OCI-LY1 (cell line): ENCODE measurements around the gene ATP13A2.

Experiments
- H2AFZ ChIP-seq: fragments of 200-600 bp; sonication (generic), shearing (Covaris generic); 2 replicates; pipeline ENCODE4 v1.6.0; 2014; ENCODE audit warnings: antibody characterized with exemption, mild to moderate bottlenecking, low read length
- H3F3A ChIP-seq: fragments of 200-600 bp; sonication (generic), shearing (Covaris generic); 2 replicates; pipeline ENCODE4 v1.6.0; 2014; ENCODE audit warnings: mild to moderate bottlenecking, antibody characterized with exemption, low read length, moderate library complexity; ENCODE audit not compliant: insufficient read depth
- H3K27ac ChIP-seq: fragments of 200-600 bp; sonication (generic); 2 replicates; pipeline ENCODE4 v1.5.1; 2014; ENCODE audit warnings: low read length, mixed run types, mild to moderate bottlenecking, low read depth; ENCODE audit not compliant: poor library complexity, severe bottlenecking
- H3K27me3 ChIP-seq: fragments of 200-600 bp; sonication (generic); 2 replicates; pipeline ENCODE4 v1.6.0; 2014; ENCODE audit warnings: antibody characterized with exemption, mild to moderate bottlenecking, low read length, moderate library complexity; ENCODE audit not compliant: insufficient read depth
- H3K36me3 ChIP-seq: fragments of 200-600 bp; sonication (generic); 2 replicates; pipeline ENCODE4 v1.6.1; 2014; ENCODE audit warnings: mild to moderate bottlenecking, antibody characterized with exemption, low read length, moderate library complexity, mixed read lengths; ENCODE audit not compliant: insufficient read depth
- H3K4me1 ChIP-seq: fragments of 200-600 bp; sonication (generic); 2 replicates; pipeline ENCODE4 v1.5.1; 2014; ENCODE audit warnings: mild to moderate bottlenecking, low read length, moderate library complexity; ENCODE audit not compliant: insufficient read depth, severe bottlenecking
- H3K4me2 ChIP-seq: fragments of 200-600 bp; sonication (generic), shearing (Covaris generic); 2 replicates; pipeline ENCODE4 v1.6.1; 2014; ENCODE audit warnings: low read length
- H3K4me3 ChIP-seq: fragments of 200-600 bp; sonication (generic); 2 replicates; pipeline ENCODE4 v1.5.1; 2014; ENCODE audit warnings: low read length, low read depth, mild to moderate bottlenecking, mixed read lengths; ENCODE audit not compliant: poor library complexity, severe bottlenecking
- H3K79me2 ChIP-seq: fragments of 200-600 bp; shearing (Covaris generic); 2 replicates; pipeline ENCODE4 v1.6.1; 2016; ENCODE audit warnings: mixed run types, low read length, mixed read lengths; ENCODE audit not compliant: insufficient read depth
- H3K9ac ChIP-seq: fragments of 200-600 bp; sonication (generic), shearing (Covaris generic); 2 replicates; pipeline ENCODE4 v1.6.1; 2014; ENCODE audit warnings: mild to moderate bottlenecking, low read length, mixed read lengths
- H3K9me2 ChIP-seq: fragments of 200-600 bp; sonication (generic), shearing (Covaris generic); 2 replicates; pipeline ENCODE4 v1.6.1; 2014; ENCODE audit warnings: low read depth, mild to moderate bottlenecking, low read length, mixed read lengths
- H3K9me3 ChIP-seq: fragments of 200-600 bp; shearing (Covaris generic); 2 replicates; pipeline ENCODE4 v1.6.1; 2014; ENCODE audit warnings: low read length, mixed read lengths
- H4K20me1 ChIP-seq: fragments of 200-600 bp; sonication (generic), shearing (Covaris generic); 2 replicates; pipeline ENCODE4 v1.6.0; 2016; ENCODE audit warnings: mild to moderate bottlenecking, low read length; ENCODE audit not compliant: insufficient read depth
- CTCF ChIP-seq: fragments of 200-600 bp; sonication (generic), shearing (Covaris generic); IDR thresholded peaks from 2 replicates; pipeline ENCODE4 v1.5.1; 2017; ENCODE audit warnings: mild to moderate bottlenecking, antibody characterized with exemption, low read length, moderate library complexity, mixed read lengths
- EZH2 ChIP-seq: fragments of 200-600 bp; sonication (generic), shearing (Covaris generic); IDR thresholded peaks from 2 replicates; pipeline ENCODE4 v1.8.0; 2017; ENCODE audit warnings: borderline replicate concordance, mixed run types, mild to moderate bottlenecking, antibody characterized with exemption, low read length, moderate library complexity, mixed read lengths

The ATP13A2 gene

GRCh38 chr1:17053685-17054410 lies 42.1 kb upstream of the ATP13A2 start, which contains the start of gene SDHB:
TSS of gene SDHB (minus strand) at chr1:17054032. CDS start at chr1:17054019, 13 bp downstream.
- Histone ChIP-seq H3K9me3 (no peaks in the 10 kb centered on the region), H3K79me2 (peaks cover 31% of the 10 kb centered on the region), H4K20me1 (no peaks in the 10 kb centered on the region), H3K9ac (peak within 1 kb of the TSS; percentile 82), H3K27me3 (no peaks in the 10 kb centered on the region), H3F3A (no peaks in the 10 kb centered on the region), H3K4me3 (peak within 1 kb of the TSS; percentile 76), H3K27ac (peak within 1 kb of the TSS; percentile 21), H3K9me2 (no peaks in the 10 kb centered on the region), H2AFZ (no peak within 1 kb of the TSS), H3K36me3 (peaks cover 27% of the 10 kb centered on the region), H3K4me2 (peak within 1 kb of the TSS; percentile 87), H3K4me1 (peaks cover 13% of the 10 kb centered on the region)
- TF ChIP-seq CTCF (no peak), EZH2 (no peak)

GRCh38 chr1:17053086-17053684 lies 41.5 kb upstream of the ATP13A2 start:
- no peaks in the 10 kb centered on the region for H4K20me1 ChIP-seq
- H3K4me1 ChIP-seq: peaks cover 13% of the 10 kb centered on the region
- H3K9ac ChIP-seq: peak overlapping the region; percentile 82
- peak overlapping the region; percentile 21 for H3K27ac ChIP-seq
- H3K4me2 ChIP-seq: peak overlapping the region; percentile 87
- peaks cover 31% of the 10 kb centered on the region for H3K79me2 ChIP-seq
- no peak overlapping the region for H2AFZ ChIP-seq
- TF ChIP-seq CTCF: no peak
- TF ChIP-seq EZH2: no peak
- no peaks in the 10 kb centered on the region for H3K9me3 ChIP-seq
- H3K27me3 ChIP-seq: no peaks in the 10 kb centered on the region
- no peaks in the 10 kb centered on the region for H3K9me2 ChIP-seq
- peak overlapping the region; percentile 76 for H3K4me3 ChIP-seq
- no peaks in the 10 kb centered on the region for H3F3A ChIP-seq
- H3K36me3 ChIP-seq: peaks cover 27% of the 10 kb centered on the region

GRCh38 chr1:17052641-17053040 lies 40.9 kb upstream of the ATP13A2 start:
- peaks cover 13% of the 10 kb centered on the region for H3K4me1 ChIP-seq
- no peaks in the 10 kb centered on the region for H4K20me1 ChIP-seq
- peak overlapping the region; percentile 76 for H3K4me3 ChIP-seq
- H3K4me2 ChIP-seq: peak overlapping the region; percentile 87
- TF ChIP-seq CTCF (no peak), EZH2 (no peak)
- H2AFZ ChIP-seq: no peak overlapping the region
- no peaks in the 10 kb centered on the region for H3K9me3 ChIP-seq
- no peaks in the 10 kb centered on the region for H3K27me3 ChIP-seq
- H3K9me2 ChIP-seq: no peaks in the 10 kb centered on the region
- H3K36me3 ChIP-seq: peaks cover 27% of the 10 kb centered on the region
- H3F3A ChIP-seq: no peaks in the 10 kb centered on the region
- no peak overlapping the region for H3K27ac ChIP-seq
- peaks cover 31% of the 10 kb centered on the region for H3K79me2 ChIP-seq
- H3K9ac ChIP-seq: peak overlapping the region; percentile 82
